Adrenal gland (tissue), 12 donors: Measurements from ENCODE around the gene LTB4R. TPM values are rescaled to one million over a fixed set of nuclear protein-coding genes. Genes with fewer than 3 reads are reported as not detected.

Experiments
- DNase-seq, 7 donors: peaks; one replicate each; pipeline ENCODE4 v3.0.0-alpha.2; 2019 to 2020
- H3K27ac ChIP-seq, 5 donors: fragments of 200-600 bp; sonication (generic) in 4 of 5; 1 replicate in 3 of 5; 2 replicates in 2 of 5; pipeline versions ENCODE4 v1.5.1 to v1.8.0; 2016 to 2020; ENCODE audit warnings: mild to moderate bottlenecking in 1 of 5
- H3K27me3 ChIP-seq: fragments of 200-600 bp; 2 replicates; pipeline ENCODE4 v1.8.0; 2021
- H3K36me3 ChIP-seq, 2 donors: fragments of 200-600 bp; replicated peaks in 1 of 2; 1 replicate in 1 of 2; 2 replicates in 1 of 2; pipeline versions ENCODE4 v1.5.1 to v1.8.0; 2018 to 2022
- H3K4me1 ChIP-seq, 2 donors: fragments of 200-600 bp; replicated peaks in 1 of 2; 1 replicate in 1 of 2; 2 replicates in 1 of 2; pipeline versions ENCODE4 v1.5.1 to v1.8.0; 2018 to 2021
- H3K4me3 ChIP-seq, 4 donors: fragments of 200-600 bp; sonication (generic) in 3 of 4; one replicate each; pipeline ENCODE4 v1.5.1; 2016 to 2018
- H3K9me3 ChIP-seq, 3 donors: fragments of 200-600 bp; sonication (generic) in 1 of 3; replicated peaks in 1 of 3; 1 replicate in 2 of 3; 2 replicates in 1 of 3; pipeline versions ENCODE4 v1.5.1 to v1.8.0; 2016 to 2021
- POLR2A ChIP-seq, 2 donors: fragments of 450-650 bp; IDR thresholded peaks; one replicate each; pipeline ENCODE4 v1.6.1; 2017; ENCODE audit warnings: antibody characterized with exemption in 2 of 2, mild to moderate bottlenecking in 2 of 2, moderate library complexity in 1 of 2
- WGBS, 4 donors: extraction: QIAGEN DNeasy Blood & Tissue Kit in 2 of 4; methylation state at CpG; one replicate each; pipeline versions ENCODE4 v1.1.5 to v1.1.7; 2013 to 2017; 5-methylcytosine and 5-hydroxymethylcytosine counted together
- intact Hi-C, 2 donors: fragments of 100-400 bp; cut with DNase I; formaldehyde crosslinking; loops; one replicate each; pipeline versions ENCODE4 v1.14.1 to v1.15.0; 2022 to 2023
- polyA plus RNA-seq, 3 donors: library from polyadenylated mRNA; stranded (reverse); fragments of 200-250 nt in 2 of 3; fragments of 350-450 nt in 1 of 3; fragmentation: Illumina TruSeq in 1 of 3; extraction: RNeasy Lipid Tissue Mini Kit (QIAGEN cat#74804) in 1 of 3; gene quantifications; one replicate each; pipeline ENCODE4 v1.2.3, GENCODE V29; 2013 to 2014
- total RNA-seq, 9 donors: library from RNA; depleted of rRNA in 4 of 9; stranded (reverse); fragments of >200 nt in 4 of 9; fragments of 120-200 nt in 1 of 9; fragmentation: NEBNext Ultra II Directional in 1 of 9; extraction: Animal tissue kit (Norgen Biotek cat#: 25700) in 1 of 9; gene quantifications; one replicate each; pipeline versions ENCODE4 v1.1.0 to v1.2.4, GENCODE V29; 2013 to 2023
- TF ChIP-seq, protein P1 (sequence below), 6 experiments: fragments of 450-650 bp in 4 of 6; fragments of 200-600 bp in 2 of 6; sonication (generic) in 1 of 6; IDR thresholded peaks; 1 replicate in 5 of 6; 2 replicates in 1 of 6; pipeline versions ENCODE4 v1.5.1 to v1.8.0; 2016 to 2021; ENCODE audit warnings: antibody characterized with exemption in 6 of 6, mild to moderate bottlenecking in 2 of 6, moderate library complexity in 1 of 6
- donor health status: healthy with polysubstance abuse.
- donor health status: Bipolar disorder and iron deficiency.
- donor health status: DM: yes; HTN: yes; CAD: no.
- donor health status: DM: no; HTN: no; CAD: no.
- donor health status: DM: no; HTN: no; CAD: no.
- donor health status: DM: yes; HTN: yes; CAD: no.

LTB4R gene
- total and polyA plus RNA-seq, 12 donors: 1.4 to 30.2 (median 11.6) TPM

DNA sequence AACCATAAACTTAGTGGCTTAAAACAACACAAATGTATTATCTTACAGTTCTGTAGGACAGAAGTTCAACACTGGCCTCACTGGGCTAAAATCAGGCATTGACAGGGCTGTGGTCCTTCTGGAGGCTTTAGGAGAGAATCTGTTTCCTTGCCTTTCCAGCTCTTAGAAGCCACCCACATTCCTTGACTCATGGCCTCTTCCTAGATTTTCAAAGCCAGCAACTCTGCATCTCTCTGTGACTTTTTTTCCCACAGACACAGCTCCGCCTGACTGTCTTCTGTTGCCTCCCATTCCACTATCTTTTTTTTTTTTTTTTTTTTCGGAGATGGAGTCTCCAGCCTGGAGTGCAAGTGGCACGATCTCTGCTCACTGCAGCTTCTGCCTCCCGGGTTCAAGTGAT, 44.9 kb downstream of the LTB4R start:
- 71 to 89% (median 80%) methylated on average over 4 of the region's 4 CpGs for WGBS, 4 donors
- no peaks in the 10 kb centered on the region for H3K36me3 ChIP-seq

DNA sequence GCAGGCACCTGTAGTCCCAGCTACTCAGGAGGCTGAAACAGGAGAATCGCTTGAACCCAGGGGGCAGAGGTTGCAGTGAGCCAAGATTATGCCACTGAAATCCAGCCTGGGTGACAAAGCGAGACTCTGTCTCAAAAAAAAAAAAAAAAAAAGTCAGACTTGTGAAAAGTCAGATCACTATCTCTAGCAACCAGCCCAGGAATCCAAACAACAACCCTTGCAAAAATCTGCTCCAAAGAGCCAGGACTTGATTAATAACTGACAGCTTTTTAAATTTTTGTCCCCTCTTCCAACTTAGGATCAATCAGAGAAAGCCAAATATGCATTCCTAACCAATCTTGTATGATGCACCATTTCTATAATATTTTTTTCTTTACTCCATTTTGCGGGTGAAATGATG, 49.0 kb downstream of the LTB4R start:
- intact Hi-C loops: no loop called here
- no peak overlapping the region for H3K27ac ChIP-seq
- peaks cover 0 to 2% of the 10 kb centered on the region in 2 donors for H3K4me1 ChIP-seq
- no peaks in the 10 kb centered on the region for H3K27me3 ChIP-seq
- no peaks in the 10 kb centered on the region for H3K9me3 ChIP-seq
- TF ChIP-seq, protein P1, sequence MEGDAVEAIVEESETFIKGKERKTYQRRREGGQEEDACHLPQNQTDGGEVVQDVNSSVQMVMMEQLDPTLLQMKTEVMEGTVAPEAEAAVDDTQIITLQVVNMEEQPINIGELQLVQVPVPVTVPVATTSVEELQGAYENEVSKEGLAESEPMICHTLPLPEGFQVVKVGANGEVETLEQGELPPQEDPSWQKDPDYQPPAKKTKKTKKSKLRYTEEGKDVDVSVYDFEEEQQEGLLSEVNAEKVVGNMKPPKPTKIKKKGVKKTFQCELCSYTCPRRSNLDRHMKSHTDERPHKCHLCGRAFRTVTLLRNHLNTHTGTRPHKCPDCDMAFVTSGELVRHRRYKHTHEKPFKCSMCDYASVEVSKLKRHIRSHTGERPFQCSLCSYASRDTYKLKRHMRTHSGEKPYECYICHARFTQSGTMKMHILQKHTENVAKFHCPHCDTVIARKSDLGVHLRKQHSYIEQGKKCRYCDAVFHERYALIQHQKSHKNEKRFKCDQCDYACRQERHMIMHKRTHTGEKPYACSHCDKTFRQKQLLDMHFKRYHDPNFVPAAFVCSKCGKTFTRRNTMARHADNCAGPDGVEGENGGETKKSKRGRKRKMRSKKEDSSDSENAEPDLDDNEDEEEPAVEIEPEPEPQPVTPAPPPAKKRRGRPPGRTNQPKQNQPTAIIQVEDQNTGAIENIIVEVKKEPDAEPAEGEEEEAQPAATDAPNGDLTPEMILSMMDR (IDR thresholded peaks at IDR 0.05): no peak
- no peak for TF ChIP-seq POLR2A (IDR thresholded peaks at IDR 0.05)
- H3K4me3 ChIP-seq: no peak overlapping the region
- WGBS, 4 donors: 86 to 97% (median 94%) methylated on average over 3 of the region's 3 CpGs
- no peaks in the 10 kb centered on the region for H3K36me3 ChIP-seq
- DNase-seq: no peak

More for the DNA sequence above, 44.9 kb downstream of the LTB4R start:
- no peaks in the 10 kb centered on the region for H3K9me3 ChIP-seq
- TF ChIP-seq POLR2A (IDR thresholded peaks at IDR 0.05): no peak
- TF ChIP-seq, protein P1 (IDR thresholded peaks at IDR 0.05): no peak
- no peaks in the 10 kb centered on the region for H3K4me1 ChIP-seq
- intact Hi-C loops: no loop called here
- H3K27ac ChIP-seq: no peak overlapping the region
- DNase-seq: no peak
- no peak overlapping the region for H3K4me3 ChIP-seq
- no peaks in the 10 kb centered on the region for H3K27me3 ChIP-seq

DNA sequence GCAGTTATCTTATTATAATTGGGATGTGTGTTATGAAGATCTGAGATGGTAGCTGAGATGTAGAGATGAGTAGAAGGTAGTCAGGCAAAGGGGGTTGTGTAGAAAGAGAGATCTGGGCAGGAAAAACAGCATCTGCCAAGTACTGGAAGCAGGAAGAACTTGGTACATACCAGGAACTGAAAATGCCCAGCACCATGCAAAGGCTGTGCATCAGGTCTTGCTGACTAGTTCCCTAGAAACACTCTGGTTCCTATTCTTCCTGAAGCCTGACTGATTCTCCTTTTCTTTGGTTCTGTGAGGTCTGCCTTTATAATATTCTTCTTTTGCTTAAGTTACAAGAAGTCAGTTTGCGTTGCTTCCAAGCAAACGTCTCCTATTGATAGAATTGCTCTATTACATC, 50.0 kb downstream of the LTB4R start:
- WGBS, 4 donors: 57 to 72% (median 66%) methylated on average over 2 of the region's 2 CpGs
- no peaks in the 10 kb centered on the region for H3K9me3 ChIP-seq
- DNase-seq: no peak
- H3K36me3 ChIP-seq: no peaks in the 10 kb centered on the region
- no peak for TF ChIP-seq POLR2A (IDR thresholded peaks at IDR 0.05)
- H3K27me3 ChIP-seq: no peaks in the 10 kb centered on the region
- H3K27ac ChIP-seq: no peak overlapping the region
- H3K4me1 ChIP-seq: peaks cover 6 to 13% of the 10 kb centered on the region in 2 donors
- intact Hi-C loops: no loop called here
- no peak overlapping the region for H3K4me3 ChIP-seq

DNA sequence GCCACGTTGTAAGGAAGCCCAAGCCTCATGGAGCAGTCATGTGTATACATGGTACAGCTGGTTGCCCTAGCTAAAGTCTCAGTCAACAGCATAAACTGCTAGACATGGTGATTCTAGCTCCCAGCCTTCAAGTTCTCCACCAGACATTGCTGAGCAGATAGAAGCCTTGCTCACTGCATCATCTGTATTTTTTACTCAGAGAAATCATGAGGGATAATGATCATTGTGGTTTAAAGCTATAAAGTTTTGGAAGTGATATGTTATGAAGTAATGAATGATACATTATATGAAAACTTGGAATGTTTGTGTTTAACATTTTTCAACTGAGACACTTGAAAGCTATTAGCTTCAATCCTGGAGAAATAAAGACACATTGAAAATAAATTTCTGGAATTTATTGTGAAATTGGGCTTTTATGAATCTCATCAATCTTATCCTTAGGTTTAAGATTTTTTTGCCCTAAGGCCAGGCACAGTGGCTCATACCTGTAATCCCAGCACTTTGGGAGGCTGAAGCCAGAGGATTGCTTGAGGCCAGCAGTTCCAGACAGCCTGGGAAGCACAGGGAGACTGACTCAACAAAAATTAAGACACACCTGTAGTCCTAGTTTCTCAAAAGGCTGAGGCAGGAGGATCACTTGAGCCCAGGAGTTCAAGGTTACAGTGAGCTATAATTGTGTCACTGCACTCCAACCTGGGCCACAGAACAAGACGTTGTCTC, 51.1 kb downstream of the LTB4R start:
- Histone ChIP-seq H3K4me3 (no peak overlapping the region), H3K27me3 (no peaks in the 10 kb centered on the region), H3K27ac (no peak overlapping the region), H3K9me3 (no peaks in the 10 kb centered on the region), H3K4me1 (peaks cover 11 to 19% of the 10 kb centered on the region in 2 donors), H3K36me3 (no peaks in the 10 kb centered on the region)
- WGBS, 4 donors: 33 to 65% (median 47%) methylated on average over 2 of the region's 2 CpGs
- peak in 1 of 7 donors; percentile 3 for DNase-seq
- intact Hi-C loops: no loop called here
- TF ChIP-seq POLR2A (IDR thresholded peaks at IDR 0.05): no peak
- TF ChIP-seq, protein P1 (IDR thresholded peaks at IDR 0.05): no peak

DNA sequence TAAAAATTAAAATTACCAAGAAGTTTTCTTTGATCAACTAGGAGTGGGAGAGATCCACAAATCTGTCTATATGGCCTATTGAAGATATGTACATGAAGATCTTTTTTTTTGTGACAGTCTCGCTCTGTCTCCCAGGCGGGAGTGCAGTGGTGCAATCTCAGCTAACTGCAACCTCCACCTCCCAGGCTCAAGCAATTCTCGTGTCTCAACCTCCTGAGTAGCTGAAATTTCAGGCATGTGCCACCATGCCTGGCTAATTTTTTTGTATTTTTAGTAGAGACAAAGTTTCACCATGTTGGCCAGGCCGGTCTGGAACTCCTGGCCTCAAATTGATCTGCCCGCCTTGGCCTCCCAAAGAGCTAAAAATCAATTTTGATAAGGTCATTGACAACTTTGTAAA, 52.1 kb downstream of the LTB4R start:
- Histone ChIP-seq H3K4me3 (no peak overlapping the region), H3K4me1 (peaks cover 11 to 22% of the 10 kb centered on the region in 2 donors), H3K27me3 (no peaks in the 10 kb centered on the region), H3K27ac (no peak overlapping the region), H3K36me3 (no peaks in the 10 kb centered on the region), H3K9me3 (no peaks in the 10 kb centered on the region)
- DNase-seq: peak in 1 of 7 donors; percentile 28
- 92 to 95% (median 93%) methylated on average over 5 of the region's 5 CpGs for WGBS, 4 donors
- TF ChIP-seq POLR2A (IDR thresholded peaks at IDR 0.05): no peak
- TF ChIP-seq, protein P1 (IDR thresholded peaks at IDR 0.05): no peak
- intact Hi-C loops: no loop called here
